Measurements from ENCODE around the gene STAG1.
"Not testable (repeated sequence)": the region's sequence is repeated elsewhere in the genome, so short reads cannot be mapped to it uniquely, and the experiment has no call there.

Gene STAG1

GRCh38 chr3:136643380-136643779 is 108.8 kb downstream of the STAG1 start:
- DNase-seq: not testable (repeated sequence)

DNA sequence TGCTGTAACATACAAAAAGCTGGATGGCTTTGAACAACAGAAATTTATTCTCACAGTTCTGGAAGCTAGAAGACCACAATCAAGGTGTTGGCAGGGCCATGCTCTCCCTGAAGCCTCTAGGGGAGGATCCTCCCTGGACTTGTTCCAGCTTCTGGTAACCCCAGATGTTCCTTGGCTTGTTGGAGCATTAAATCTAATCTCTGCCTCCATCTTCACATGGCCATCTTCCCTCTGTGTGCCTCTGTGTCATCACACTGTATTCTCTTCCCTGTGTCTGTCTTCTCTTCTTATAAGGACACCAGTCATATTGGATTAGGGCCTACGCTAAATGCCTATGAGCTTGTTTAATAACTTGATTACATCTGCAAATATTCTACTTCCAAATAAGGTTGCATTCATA is 109.5 kb downstream of the STAG1 start:
- DNase-seq: no peak

DNA sequence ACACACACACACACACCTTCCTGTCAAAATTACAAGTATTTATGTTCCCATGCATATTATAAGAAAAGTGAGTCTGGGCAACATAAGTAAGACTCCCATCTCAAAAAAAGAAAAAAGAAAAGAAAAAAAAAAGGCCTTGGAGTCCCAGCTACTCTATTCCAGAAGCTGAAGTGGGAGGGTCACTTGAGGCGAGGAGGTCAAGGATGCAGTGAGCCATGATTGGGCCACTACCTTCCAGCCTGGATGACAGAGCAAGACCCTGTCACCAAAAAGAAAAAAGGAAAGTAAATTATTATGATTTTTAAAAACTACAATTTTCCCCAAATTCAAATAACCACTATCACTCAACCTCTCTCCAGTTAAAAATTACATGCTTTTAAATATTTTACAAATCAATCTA is 113.1 kb downstream of the STAG1 start:
- DNase-seq: no peak

- no peak for DNase-seq
Measured at GRCh38 chr3:136637176-136637575, 115.0 kb downstream of the STAG1 start.

DNA sequence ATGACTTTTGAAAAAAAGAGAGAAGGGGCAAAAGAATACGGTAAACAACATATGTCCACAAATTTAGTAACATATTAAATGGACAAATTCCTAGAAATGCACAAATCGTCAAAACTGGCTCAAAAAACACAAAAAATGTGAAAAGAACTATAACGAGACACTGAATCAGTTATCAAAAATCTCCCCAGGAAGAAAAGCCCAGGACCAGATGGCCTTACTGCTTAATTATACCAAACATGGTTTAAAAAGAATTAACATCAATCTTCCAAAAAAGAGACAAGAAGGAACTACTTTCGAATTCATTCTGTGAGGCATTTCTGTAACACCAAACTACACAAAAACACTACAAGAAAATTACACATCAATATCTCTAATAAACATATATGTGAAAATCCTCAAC is 117.4 kb downstream of the STAG1 start:
- DNase-seq: no peak

DNA sequence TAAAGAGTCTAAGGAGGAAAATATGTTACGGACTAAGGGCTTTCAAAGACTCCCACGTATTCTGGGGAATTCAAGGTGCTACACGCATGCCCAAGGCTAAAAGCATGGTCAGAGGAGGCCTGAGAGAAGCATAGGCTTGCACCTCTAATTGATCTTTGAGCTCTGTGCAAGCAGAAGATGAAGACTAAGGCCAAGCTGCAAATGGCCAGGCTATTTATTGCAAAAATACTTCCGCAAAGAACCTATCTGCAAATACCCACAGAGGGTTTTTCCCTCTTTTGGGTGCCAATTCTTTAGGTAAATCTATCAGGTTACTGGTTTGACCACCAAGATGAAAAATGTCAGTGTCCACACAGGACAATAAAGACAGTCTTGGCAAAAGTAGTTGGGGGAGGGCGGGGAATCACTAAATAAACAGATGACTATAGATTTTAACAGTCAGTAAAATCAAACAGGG is 119.5 kb downstream of the STAG1 start:
- DNase-seq: no peak

DNA sequence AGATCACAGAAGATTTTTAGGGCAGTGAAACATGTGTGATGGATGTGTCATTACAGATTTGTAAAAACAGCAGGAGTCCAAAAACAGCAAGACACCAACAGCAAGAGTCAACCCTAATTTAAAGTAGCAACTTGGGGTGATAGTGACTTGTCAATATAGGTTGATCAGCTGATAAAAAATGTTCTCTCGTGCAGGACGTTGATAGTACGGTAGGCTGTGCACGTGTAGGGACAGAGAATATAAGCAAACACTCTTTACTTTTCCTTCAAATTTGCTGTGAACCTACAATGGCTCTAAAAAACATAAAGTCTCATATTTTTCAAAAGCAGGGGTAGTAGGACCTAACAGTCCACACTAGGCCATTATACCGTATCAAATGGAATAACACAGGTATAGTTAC is 120.8 kb downstream of the STAG1 start:
- DNase-seq: no peak

- no peak for DNase-seq
Measured at GRCh38 chr3:136630915-136631314, 121.3 kb downstream of the STAG1 start.

GRCh38 chr3:136626493-136626892 is 125.7 kb downstream of the STAG1 start:
- DNase-seq: no peak

DNA sequence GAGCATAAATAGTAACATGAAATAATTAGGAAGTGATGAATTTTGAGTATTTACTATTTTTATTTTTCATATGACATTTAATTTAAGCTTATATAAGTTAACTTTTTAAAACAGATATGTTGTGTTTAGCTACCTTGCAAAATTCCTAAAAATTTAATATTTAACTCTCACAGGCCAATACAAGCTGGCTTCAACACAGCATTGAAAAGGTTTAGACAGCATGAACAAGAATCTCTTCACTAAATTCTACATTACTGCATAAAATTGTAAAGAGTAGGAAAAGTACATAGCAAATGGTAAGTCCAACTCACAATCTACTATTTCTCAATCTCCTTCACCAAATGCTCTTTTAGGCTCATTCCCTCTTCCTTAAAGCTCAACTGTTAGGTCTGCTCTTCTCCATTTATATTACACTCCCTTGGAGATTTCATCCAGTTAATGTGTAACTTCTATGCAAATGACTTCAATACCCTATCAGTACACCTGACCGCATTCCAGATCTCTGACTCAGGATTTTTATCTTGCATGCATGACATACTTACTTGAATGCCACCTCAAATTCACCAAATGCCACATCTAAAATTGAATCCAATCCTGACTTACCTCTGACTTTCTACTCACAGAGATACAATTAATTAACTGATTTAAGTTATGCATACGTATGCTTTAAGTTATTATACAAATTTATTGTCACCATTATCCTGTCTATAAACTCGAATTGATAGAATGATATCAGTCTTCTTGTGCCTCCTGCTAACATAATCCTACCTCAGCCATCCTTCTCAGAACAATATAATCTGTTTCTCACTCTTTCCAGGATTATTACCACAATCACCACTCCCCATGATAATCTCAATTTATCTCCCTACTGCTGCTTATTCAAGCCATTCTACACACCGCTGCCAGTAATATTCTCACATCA is 127.0 kb downstream of the STAG1 start:
- no peak for DNase-seq

- no peak for DNase-seq
Measured at GRCh38 chr3:136624371-136624770, 127.8 kb downstream of the STAG1 start.

DNA sequence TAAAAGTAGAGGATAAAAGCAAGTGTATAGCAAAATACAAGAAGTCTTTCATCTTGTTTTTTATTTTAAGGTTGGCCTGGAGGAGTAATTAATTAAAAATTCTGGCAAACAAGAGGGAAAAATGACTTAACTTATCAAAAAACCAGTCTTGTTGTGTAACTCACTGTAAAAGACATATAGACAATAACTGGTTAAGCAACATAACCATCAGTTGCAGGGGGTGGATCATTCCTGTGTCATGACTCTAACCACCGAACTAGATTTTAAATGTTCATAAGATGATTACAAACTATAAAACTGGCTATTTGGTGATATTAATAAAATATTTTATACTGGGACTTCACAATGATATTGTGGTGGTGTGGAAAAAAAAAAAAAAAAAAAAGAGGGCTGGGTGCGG is 130.6 kb downstream of the STAG1 start:
- DNase-seq: no peak

DNA sequence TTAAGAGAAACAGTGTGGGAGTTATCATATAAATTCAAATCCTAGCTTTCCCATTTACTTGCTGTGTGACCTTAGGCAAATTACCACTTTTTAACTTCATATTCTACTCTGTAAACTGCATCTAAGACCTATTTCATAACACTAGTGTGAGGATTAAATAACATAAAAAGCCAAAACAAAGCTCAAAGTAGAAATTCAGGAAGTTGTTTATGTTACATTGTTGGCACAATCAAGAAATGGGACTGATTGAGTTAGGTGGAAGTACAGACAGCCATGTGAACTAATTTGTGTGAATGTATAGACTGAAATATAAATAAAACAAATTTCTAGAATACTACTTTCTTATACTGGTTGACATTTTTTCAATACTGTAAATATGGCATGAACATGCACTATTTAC is 131.7 kb downstream of the STAG1 start:
- no peak for DNase-seq

- not testable (repeated sequence) for DNase-seq
Measured at GRCh38 chr3:136617969-136618525, 134.1 kb downstream of the STAG1 start.

DNA sequence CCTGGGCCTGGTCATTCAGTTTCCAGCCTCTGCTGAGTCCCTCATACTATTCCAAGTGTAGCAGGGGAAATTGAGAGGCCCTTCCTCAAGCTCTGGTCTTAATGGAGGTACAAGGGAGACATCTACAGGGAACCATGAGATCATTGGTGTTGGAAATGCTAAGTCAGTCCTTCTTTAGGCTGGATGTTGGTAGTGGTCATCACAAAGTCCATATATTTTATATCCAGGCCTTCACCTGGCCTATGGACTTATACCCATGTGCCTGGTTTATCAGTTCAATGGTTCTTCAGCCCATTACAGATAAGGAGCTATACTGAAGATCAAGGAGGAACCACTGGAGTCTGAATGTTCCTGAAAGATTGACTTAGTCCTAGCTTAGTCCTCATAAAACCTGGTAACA is 135.0 kb downstream of the STAG1 start:
- DNase-seq: no peak

- no peak for DNase-seq
Measured at GRCh38 chr3:136612512-136612911, 139.7 kb downstream of the STAG1 start.

- DNase-seq: no peak
Measured at GRCh38 chr3:136606990-136607389, 145.2 kb downstream of the STAG1 start.

GRCh38 chr3:136606216-136606615 is 146.0 kb downstream of the STAG1 start:
- DNase-seq: not testable (repeated sequence)

- DNase-seq: no peak
Measured at GRCh38 chr3:136604961-136605360, 147.2 kb downstream of the STAG1 start.

DNA sequence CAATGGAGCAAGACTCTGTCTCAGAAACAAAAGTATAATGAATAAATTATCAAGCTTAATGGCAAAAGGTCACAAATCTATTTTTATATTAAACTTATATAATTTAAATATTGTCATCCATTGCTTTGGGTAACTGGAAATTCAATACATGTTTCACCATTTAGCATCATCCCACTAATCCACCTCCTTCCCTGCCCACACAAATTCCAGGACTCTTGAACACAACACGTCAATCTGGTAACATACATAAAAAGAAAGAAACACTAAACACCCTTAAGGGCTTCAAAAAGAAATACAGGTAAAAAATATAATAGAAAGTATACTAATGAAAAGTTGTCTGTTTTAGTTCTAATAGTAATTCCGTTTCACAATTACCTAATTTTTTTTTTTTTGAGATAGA is 149.4 kb downstream of the STAG1 start:
- DNase-seq: no peak

- no peak for DNase-seq
Measured at GRCh38 chr3:136595913-136596697, 156.1 kb downstream of the STAG1 start.

GRCh38 chr3:136586580-136586979 is 165.6 kb downstream of the STAG1 start:
- DNase-seq: no peak

- no peak for DNase-seq
Measured at GRCh38 chr3:136584728-136585127, 167.4 kb downstream of the STAG1 start.

DNA sequence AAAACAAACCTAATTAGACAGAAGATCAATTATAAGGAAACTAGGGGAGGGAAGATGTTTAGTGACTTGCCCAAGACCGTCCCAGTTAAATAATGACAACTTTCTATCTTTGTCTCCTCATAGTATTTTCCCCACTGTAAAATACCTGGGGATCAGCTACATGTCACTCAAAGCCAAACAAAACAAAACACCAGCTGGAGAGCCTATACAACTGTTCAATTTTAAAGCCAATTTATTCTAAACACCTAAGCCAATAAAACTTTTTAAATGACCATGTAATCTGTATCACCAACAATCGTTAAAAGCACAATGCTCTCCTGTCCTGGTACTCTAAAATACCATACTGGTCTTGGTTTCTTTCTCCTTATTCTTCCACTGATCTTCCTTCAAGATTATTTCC is 168.4 kb downstream of the STAG1 start:
- DNase-seq: no peak
